Measurements from ENCODE around the gene UBE2B. TPM values are rescaled to one million over a fixed set of nuclear protein-coding genes. Genes with fewer than 3 reads are reported as not detected.

UBE2B gene
- total and polyA plus RNA-seq, 2 donors = 80.4 to 81.8 TPM

DNA sequence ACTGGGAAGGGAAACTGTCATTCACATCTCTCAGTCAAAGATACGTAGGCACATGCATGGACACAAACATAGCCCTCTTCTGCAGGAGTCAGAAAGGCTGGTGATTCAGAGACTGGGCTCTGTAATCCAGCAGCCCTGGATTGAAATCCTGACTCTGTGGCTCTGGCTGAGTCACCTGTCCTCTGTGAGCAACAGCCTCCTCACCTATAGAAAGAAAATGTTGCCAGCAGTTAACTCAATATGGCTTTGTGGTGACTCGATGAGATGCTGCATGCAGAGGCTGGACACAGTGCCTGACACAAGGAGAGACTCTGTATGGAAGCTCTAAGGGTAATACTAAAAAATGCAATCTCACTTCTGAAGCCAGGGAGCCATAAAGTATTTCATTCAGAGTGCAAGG is 64.2 kb downstream of the UBE2B start:
- no peak overlapping the region for H3K27ac ChIP-seq (ENCODE audit: low read depth)
- 71% methylated on average over 2 of the region's 2 CpGs for WGBS
- DNase-seq (ENCODE audit: extremely low spot score) = no peak
- no peak overlapping the region for H3K4me3 ChIP-seq (ENCODE audit: low read depth, low read length)
- no peaks in the 10 kb centered on the region for H3K4me1 ChIP-seq (ENCODE audit: insufficient read depth)
- no peaks in the 10 kb centered on the region for H3K36me3 ChIP-seq (ENCODE audit: insufficient read depth)

DNA sequence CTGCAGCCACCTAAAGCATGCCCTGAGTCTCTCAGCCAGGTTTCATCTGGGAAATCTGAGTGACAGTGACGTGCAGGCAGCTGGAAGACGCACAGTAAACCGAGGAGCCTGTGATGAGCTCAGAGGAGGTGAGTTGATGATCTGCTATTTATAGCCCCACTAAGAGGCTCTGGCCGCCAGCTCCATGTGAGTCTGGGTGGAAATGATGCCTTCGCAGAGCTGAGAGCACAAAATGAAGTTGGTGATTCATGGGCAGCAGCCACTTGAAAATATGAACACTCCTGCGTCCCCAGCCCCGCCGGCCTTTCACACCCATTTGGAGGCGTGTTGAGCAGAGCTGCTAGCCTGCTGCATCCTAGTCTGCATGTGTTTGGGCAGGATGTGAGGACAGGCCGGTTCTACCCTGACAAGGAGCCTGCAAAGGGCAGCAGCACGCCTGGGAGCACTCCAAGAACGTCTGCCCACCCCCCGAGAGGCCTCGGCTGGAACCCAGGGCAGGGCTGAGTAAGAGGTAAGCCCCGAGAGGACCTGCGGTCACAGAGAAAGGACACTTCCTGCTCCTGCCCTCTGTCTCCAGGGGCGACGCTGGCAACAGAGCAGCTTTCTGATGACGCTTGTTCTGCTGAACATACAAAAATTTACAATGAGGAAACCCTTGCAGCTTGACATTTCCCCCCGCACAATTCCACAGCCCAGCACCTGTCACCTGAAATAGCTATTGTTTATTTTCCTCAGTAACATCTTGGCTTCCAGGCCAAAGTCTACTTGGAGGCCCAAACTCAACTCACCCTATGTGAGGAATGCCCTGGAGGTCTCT is 65.4 kb downstream of the UBE2B start:
- DNase-seq (ENCODE audit: extremely low spot score) = peak; percentile 61
- H3K4me1 ChIP-seq (ENCODE audit: insufficient read depth) = no peaks in the 10 kb centered on the region
- H3K27ac ChIP-seq (ENCODE audit: low read depth) = peak overlapping the region; percentile 70
- 17% methylated on average over 20 of the region's 20 CpGs for WGBS
- H3K4me3 ChIP-seq (ENCODE audit: low read depth, low read length) = no peak overlapping the region
- H3K36me3 ChIP-seq (ENCODE audit: insufficient read depth) = no peaks in the 10 kb centered on the region

DNA sequence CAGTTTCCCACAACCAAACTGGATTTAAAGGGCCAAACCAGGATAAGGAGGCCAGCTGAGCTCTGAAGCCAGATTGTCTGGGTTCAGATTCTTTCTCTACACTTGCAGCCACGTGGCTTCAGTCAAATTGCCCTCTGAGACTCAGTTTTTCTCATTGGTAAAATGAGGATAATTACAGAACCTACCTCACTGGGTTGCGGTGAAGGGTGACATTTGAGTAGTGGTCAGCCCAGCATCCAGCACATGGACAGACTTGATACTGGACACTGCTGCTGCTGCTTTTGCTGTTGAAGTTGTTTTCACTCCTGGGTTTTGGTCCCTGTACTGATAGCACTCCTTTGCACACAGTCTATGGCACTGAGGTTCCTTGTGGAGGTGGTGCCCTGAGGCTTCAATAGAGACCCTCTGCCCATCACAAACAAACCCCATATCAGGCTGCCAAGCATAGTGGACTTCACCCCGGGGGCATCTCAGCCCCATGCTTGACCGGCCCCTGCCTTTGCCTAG is 66.0 kb downstream of the UBE2B start:
- WGBS = 89% methylated on average over 4 of the region's 4 CpGs
- H3K27ac ChIP-seq (ENCODE audit: low read depth) = no peak overlapping the region
- DNase-seq (ENCODE audit: extremely low spot score) = no peak
- H3K4me1 ChIP-seq (ENCODE audit: insufficient read depth) = no peaks in the 10 kb centered on the region
- no peaks in the 10 kb centered on the region for H3K36me3 ChIP-seq (ENCODE audit: insufficient read depth)
- no peak overlapping the region for H3K4me3 ChIP-seq (ENCODE audit: low read depth, low read length)

DNA sequence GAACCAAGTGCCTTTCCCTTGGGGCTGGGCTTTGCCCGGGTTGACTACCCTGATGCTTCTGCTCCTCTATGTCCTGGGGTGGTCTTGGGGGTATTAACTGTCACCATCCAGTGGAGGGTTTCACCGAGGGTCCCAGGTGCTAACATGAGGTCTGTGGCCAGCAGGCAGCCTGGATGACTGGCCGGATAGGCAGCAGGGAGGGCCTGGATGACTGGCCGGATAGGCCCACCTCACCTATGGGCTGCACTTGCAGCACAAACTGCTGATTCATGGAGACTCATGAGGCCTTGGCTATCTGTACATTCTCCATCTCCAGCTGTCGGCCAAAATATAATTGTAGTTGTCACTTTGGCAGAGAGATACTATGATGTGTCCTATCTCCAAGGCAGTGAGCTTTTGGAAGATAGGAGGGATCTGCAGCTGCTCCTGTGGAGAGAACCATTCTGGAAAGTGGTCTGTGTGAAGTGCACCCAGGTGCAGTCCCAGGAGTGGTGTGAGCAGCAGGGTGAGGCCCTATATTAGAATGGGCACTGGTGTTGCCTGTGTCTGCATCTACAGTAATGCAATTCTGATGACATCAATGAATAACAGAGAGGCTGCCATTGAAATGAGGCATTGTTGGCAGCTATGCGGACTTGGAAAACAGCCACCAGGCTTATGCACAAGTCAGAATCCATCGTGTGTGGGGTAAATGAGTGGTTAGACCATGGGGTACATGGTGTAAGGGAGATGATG is 66.6 kb downstream of the UBE2B start:
- H3K4me3 ChIP-seq (ENCODE audit: low read depth, low read length) = no peak overlapping the region
- no peaks in the 10 kb centered on the region for H3K36me3 ChIP-seq (ENCODE audit: insufficient read depth)
- no peaks in the 10 kb centered on the region for H3K4me1 ChIP-seq (ENCODE audit: insufficient read depth)
- no peak overlapping the region for H3K27ac ChIP-seq (ENCODE audit: low read depth)
- 69% methylated on average over 7 of the region's 7 CpGs for WGBS
- DNase-seq (ENCODE audit: extremely low spot score) = no peak

DNA sequence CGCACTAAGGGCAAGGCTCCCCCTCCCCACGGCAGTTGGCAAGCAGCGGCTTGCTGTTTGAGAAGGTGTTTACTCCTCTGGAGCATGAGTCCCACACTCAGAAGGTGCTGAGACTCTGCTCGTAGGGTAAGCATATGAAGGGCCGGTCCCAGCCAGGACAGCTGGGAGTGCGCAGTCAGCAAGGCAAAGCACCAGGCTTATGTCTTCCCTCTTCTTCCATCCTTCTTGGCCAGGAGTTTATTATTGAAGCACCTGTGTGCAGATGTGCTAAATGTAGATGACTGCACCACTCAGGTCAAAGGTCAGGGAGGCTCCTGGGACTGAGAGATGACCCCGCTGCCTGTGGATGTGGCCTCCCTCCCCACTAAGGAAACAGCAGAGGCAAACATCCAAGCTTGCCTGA is 67.4 kb downstream of the UBE2B start:
- Histone ChIP-seq H3K4me1 (ENCODE audit: insufficient read depth) (no peaks in the 10 kb centered on the region), H3K36me3 (ENCODE audit: insufficient read depth) (no peaks in the 10 kb centered on the region), H3K4me3 (ENCODE audit: low read depth, low read length) (no peak overlapping the region), H3K27ac (ENCODE audit: low read depth) (peak overlapping the region; percentile 80)
- DNase-seq (ENCODE audit: extremely low spot score) = no peak
- WGBS = 74% methylated on average over 7 of the region's 7 CpGs

DNA sequence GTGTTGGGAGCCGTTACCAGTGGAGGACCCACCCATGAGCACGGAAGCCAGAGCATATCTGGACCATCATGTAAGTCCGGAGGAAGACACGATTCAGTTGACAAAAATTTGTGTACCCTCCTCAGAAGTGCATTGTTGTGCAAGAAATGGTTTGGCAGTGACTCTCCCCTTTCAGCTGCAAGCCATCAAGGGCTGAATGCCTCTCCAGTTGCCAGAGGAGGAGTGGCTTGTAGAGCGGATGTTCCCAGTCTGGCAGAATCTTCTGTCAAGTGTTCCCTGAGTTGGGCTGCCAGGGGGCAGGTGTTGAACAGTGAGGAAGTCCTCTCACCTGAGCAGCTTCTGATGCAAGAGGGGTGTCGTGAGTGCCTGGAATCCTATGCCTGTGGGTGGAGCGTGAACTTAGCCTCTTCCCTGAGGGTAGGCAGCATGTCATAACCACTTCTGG is 67.9 kb downstream of the UBE2B start:
- WGBS = 21% methylated on average over 7 of the region's 7 CpGs
- H3K27ac ChIP-seq (ENCODE audit: low read depth) = no peak overlapping the region
- peak; percentile 49 for DNase-seq (ENCODE audit: extremely low spot score)
- H3K4me1 ChIP-seq (ENCODE audit: insufficient read depth) = no peaks in the 10 kb centered on the region
- H3K4me3 ChIP-seq (ENCODE audit: low read depth, low read length) = peak overlapping the region; percentile 7
- H3K36me3 ChIP-seq (ENCODE audit: insufficient read depth) = no peaks in the 10 kb centered on the region

DNA sequence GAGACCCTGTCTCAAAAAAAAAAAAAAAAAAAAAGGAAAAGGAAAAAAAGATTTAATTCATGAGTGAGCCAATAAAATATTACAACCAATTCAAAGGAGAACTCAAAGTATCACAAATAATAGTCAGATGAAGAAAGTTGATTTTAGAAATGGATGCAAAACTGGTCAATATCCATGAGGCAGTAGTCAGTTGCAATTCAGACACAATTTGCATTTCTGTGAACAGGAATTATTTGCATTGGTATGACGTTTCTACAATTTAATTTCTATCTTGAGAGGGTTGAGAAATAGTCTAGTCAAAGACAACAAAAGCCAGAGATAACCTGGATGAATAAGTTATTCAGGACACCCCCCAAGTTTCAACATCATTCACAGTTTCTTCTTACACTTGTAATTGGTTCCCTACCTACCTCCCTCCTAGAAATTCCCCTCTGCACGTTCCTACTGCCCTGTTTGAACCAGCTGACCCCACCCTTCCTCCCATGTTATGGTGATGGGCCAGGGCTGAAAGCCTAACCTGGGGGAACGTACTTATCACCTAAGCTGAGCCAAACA is 68.9 kb downstream of the UBE2B start:
- H3K27ac ChIP-seq (ENCODE audit: low read depth) = no peak overlapping the region
- DNase-seq (ENCODE audit: extremely low spot score) = no peak
- 76% methylated on average over 3 of the region's 3 CpGs for WGBS
- no peaks in the 10 kb centered on the region for H3K4me1 ChIP-seq (ENCODE audit: insufficient read depth)
- no peaks in the 10 kb centered on the region for H3K36me3 ChIP-seq (ENCODE audit: insufficient read depth)
- H3K4me3 ChIP-seq (ENCODE audit: low read depth, low read length) = no peak overlapping the region

Other genes starting within 250 kb of the UBE2B start
- 272 TPM for gene SKP1, start 194.6 kb upstream of the UBE2B start, total RNA-seq
- gene SKP1, start 194.6 kb upstream of the UBE2B start, polyA plus RNA-seq = 745 TPM
- gene PPP2CA, start 145.5 kb upstream of the UBE2B start, total RNA-seq = 67.5 TPM
- 77.9 TPM for gene PPP2CA, start 145.5 kb upstream of the UBE2B start, polyA plus RNA-seq
- gene CDKL3, start 4.4 kb upstream of the UBE2B start, total RNA-seq = 6.0 TPM
- 2.1 TPM for gene CDKL3, start 4.4 kb upstream of the UBE2B start, polyA plus RNA-seq
- 24.5 TPM for gene CDKN2AIPNL, start 40.3 kb downstream of the UBE2B start, total RNA-seq
- 24.1 TPM for gene CDKN2AIPNL, start 40.3 kb downstream of the UBE2B start, polyA plus RNA-seq
- 8.9 TPM for gene JADE2, start 154.1 kb downstream of the UBE2B start, total RNA-seq
- 41.2 TPM for gene JADE2, start 154.1 kb downstream of the UBE2B start, polyA plus RNA-seq